H9 (cell line): ENCODE data around the gene CLASP2. TPM values are rescaled to one million over a fixed set of nuclear protein-coding genes. Genes with fewer than 3 reads are reported as not detected.

ENCODE experiments used
- DNase-seq: peaks from one replicate; pipeline ENCODE4 v3.0.0-alpha.2; 2017
- H2AFZ ChIP-seq: one replicate; pipeline ENCODE4 v1.6.1; 2013; ENCODE audit warnings: mild to moderate bottlenecking, low read length, control low read depth, moderate library complexity
- H2AK5ac ChIP-seq: 2 replicates; pipeline ENCODE4 v1.6.1; 2013; ENCODE audit warnings: low read length, control low read depth, mixed read lengths; ENCODE audit not compliant: insufficient read length
- H2BK120ac ChIP-seq: one replicate; pipeline ENCODE4 v1.6.1; 2013; ENCODE audit warnings: low read depth, mild to moderate bottlenecking, low read length, control low read depth, inconsistent platforms; ENCODE audit not compliant: poor library complexity, severe bottlenecking
- H2BK12ac ChIP-seq: 2 replicates; pipeline ENCODE4 v1.6.1; 2013; ENCODE audit warnings: low read length, control low read depth, mixed read lengths, low read depth; ENCODE audit not compliant: insufficient read length
- H2BK15ac ChIP-seq: 2 replicates; pipeline ENCODE4 v1.6.1; 2013; ENCODE audit warnings: low read depth, low read length, control low read depth
- H2BK20ac ChIP-seq: one replicate; pipeline ENCODE4 v1.6.1; 2013; ENCODE audit warnings: low read depth, mild to moderate bottlenecking, low read length, control low read depth, inconsistent platforms; ENCODE audit not compliant: poor library complexity, severe bottlenecking
- H2BK5ac ChIP-seq: 2 replicates; pipeline ENCODE4 v1.6.1; 2013; ENCODE audit warnings: low read length, control low read depth, mixed read lengths; ENCODE audit not compliant: insufficient read length
- H3K14ac ChIP-seq: 2 replicates; pipeline ENCODE4 v1.6.1; 2013; ENCODE audit warnings: low read length, control low read depth; ENCODE audit not compliant: insufficient read depth
- H3K18ac ChIP-seq: 2 replicates; pipeline ENCODE4 v1.6.1; 2013; ENCODE audit warnings: low read depth, mild to moderate bottlenecking, mixed read lengths, low read length, control low read depth; ENCODE audit not compliant: insufficient read length
- H3K23ac ChIP-seq: 2 replicates; pipeline ENCODE4 v1.6.1; 2013; ENCODE audit warnings: low read length, control low read depth, mixed read lengths, low read depth; ENCODE audit not compliant: insufficient read length
- H3K23me2 ChIP-seq: 2 replicates; pipeline ENCODE4 v1.6.1; 2013; ENCODE audit warnings: low read depth, mild to moderate bottlenecking, mixed read lengths, low read length, control low read depth; ENCODE audit not compliant: insufficient read length, poor library complexity, severe bottlenecking
- H3K27ac ChIP-seq: 2 replicates; pipeline ENCODE4 v1.5.1; 2013; ENCODE audit warnings: low read length, control low read depth, mixed read lengths, low read depth; ENCODE audit not compliant: insufficient read length
- H3K27me3 ChIP-seq: 2 replicates; pipeline ENCODE4 v1.6.1; 2013; ENCODE audit warnings: low read length, control low read depth, inconsistent platforms; ENCODE audit not compliant: insufficient read depth
- H3K4ac ChIP-seq: 2 replicates; pipeline ENCODE4 v1.6.1; 2013; ENCODE audit warnings: low read depth, mild to moderate bottlenecking, control low read depth, inconsistent platforms, low read length, moderate library complexity
- H3K4me1 ChIP-seq: 2 replicates; pipeline ENCODE4 v1.6.1; 2013; ENCODE audit warnings: low read length, control low read depth, inconsistent platforms; ENCODE audit not compliant: insufficient read depth
- H3K4me2 ChIP-seq: 2 replicates; pipeline ENCODE4 v1.6.1; 2013; ENCODE audit warnings: low read length, control low read depth, mixed read lengths; ENCODE audit not compliant: insufficient read length, insufficient read depth
- H3K56ac ChIP-seq: 2 replicates; pipeline ENCODE4 v1.6.1; 2013; ENCODE audit warnings: low read depth, mild to moderate bottlenecking, mixed read lengths, low read length, control low read depth; ENCODE audit not compliant: insufficient read length
- H3K79me1 ChIP-seq: 2 replicates; pipeline ENCODE4 v1.6.1; 2013; ENCODE audit warnings: low read depth, mild to moderate bottlenecking, moderate library complexity, low read length, control low read depth, inconsistent platforms; ENCODE audit not compliant: insufficient read depth, poor library complexity, severe bottlenecking
- H3K79me2 ChIP-seq: 2 replicates; pipeline ENCODE4 v1.6.1; 2013; ENCODE audit warnings: low read length, control low read depth, inconsistent platforms; ENCODE audit not compliant: insufficient read depth
- H3K9ac ChIP-seq: 2 replicates; pipeline ENCODE4 v1.6.1; 2013; ENCODE audit warnings: low read length, control low read depth, mixed read lengths; ENCODE audit not compliant: insufficient read length; ENCODE audit errors: extremely low read depth
- H3K9me3 ChIP-seq: one replicate; pipeline ENCODE4 v1.6.1; 2013; ENCODE audit warnings: low read depth, low read length, inconsistent platforms; ENCODE audit not compliant: control insufficient read depth
- H3T11ph ChIP-seq: one replicate; pipeline ENCODE4 v1.6.1; 2013; ENCODE audit warnings: mild to moderate bottlenecking, low read length, control low read depth, inconsistent platforms
- H4K20me1 ChIP-seq: one replicate; pipeline ENCODE4 v1.6.1; 2013; ENCODE audit not compliant: control insufficient read depth, insufficient read length, insufficient read depth
- H4K5ac ChIP-seq: 2 replicates; pipeline ENCODE4 v1.6.1; 2013; ENCODE audit warnings: low read depth, mild to moderate bottlenecking, mixed read lengths, low read length, control low read depth; ENCODE audit not compliant: insufficient read length
- H4K8ac ChIP-seq: replicated peaks from 2 replicates; pipeline ENCODE4 v1.6.1; 2013; ENCODE audit warnings: low read length, control low read depth, mixed read lengths, low read depth; ENCODE audit not compliant: insufficient read length
- H4K91ac ChIP-seq: 2 replicates; pipeline ENCODE4 v1.6.1; 2013; ENCODE audit warnings: low read depth, mild to moderate bottlenecking, moderate library complexity, mixed read lengths, low read length, control low read depth; ENCODE audit not compliant: insufficient read length
- H3K27ac Mint-ChIP-seq, 3 experiments: 2 replicates in 2 of 3; 3 replicates in 1 of 3; pipeline ENCODE4 v1.8.0; 2020 to 2021; ENCODE audit warnings: mixed read lengths in 3 of 3, mild to moderate bottlenecking in 1 of 3, moderate library complexity in 1 of 3
- H3K27me3 Mint-ChIP-seq: 2 replicates; pipeline ENCODE4 v1.8.0; 2021; ENCODE audit warnings: low read depth, mild to moderate bottlenecking, moderate library complexity, mixed read lengths
- H3K36me3 Mint-ChIP-seq, 3 experiments: 2 replicates in 2 of 3; 3 replicates in 1 of 3; pipeline ENCODE4 v1.8.0; 2020 to 2021; ENCODE audit warnings: low read depth in 3 of 3, mixed read lengths in 3 of 3; ENCODE audit not compliant: insufficient read depth in 1 of 3
- H3K4me1 Mint-ChIP-seq, 2 experiments: 2 replicates each; pipeline ENCODE4 v1.8.0; 2020; ENCODE audit warnings: mixed read lengths in 2 of 2
- H3K4me3 Mint-ChIP-seq, 2 experiments: 2 replicates in 1 of 2; 3 replicates in 1 of 2; pipeline ENCODE4 v1.8.0; 2020 to 2021; ENCODE audit warnings: mild to moderate bottlenecking in 2 of 2, mixed read lengths in 2 of 2, moderate library complexity in 1 of 2
- H3K9me3 Mint-ChIP-seq, 2 experiments: 2 replicates in 1 of 2; 3 replicates in 1 of 2; pipeline ENCODE4 v1.8.0; 2020; ENCODE audit warnings: mild to moderate bottlenecking in 2 of 2, mixed read lengths in 2 of 2, moderate library complexity in 1 of 2
- CTCF ChIP-seq: fragments of 200-600 bp; sonication (generic); conservative IDR thresholded peaks from 3 replicates; pipeline ENCODE4 v1.8.0; 2021; ENCODE audit warnings: antibody characterized with exemption, mild to moderate bottlenecking
- WGBS: extraction: QIAGEN DNeasy Blood & Tissue Kit; methylation state at CpG from one replicate; pipeline ENCODE4 v1.1.7; 2013; ENCODE audit warnings: missing lambda C conversion rate, low lambda C conversion rate, mixed read lengths; ENCODE audit not compliant: insufficient read length; ENCODE audit errors: extremely low coverage; 5-methylcytosine and 5-hydroxymethylcytosine counted together
- total RNA-seq: library from RNA; stranded (reverse); gene quantifications from 2 replicates; pipeline ENCODE4 v1.2.1, GENCODE V29; 2021

The CLASP2 gene
- total RNA-seq, 1 experiment from 2014 or later = 60.5 TPM

DNA sequence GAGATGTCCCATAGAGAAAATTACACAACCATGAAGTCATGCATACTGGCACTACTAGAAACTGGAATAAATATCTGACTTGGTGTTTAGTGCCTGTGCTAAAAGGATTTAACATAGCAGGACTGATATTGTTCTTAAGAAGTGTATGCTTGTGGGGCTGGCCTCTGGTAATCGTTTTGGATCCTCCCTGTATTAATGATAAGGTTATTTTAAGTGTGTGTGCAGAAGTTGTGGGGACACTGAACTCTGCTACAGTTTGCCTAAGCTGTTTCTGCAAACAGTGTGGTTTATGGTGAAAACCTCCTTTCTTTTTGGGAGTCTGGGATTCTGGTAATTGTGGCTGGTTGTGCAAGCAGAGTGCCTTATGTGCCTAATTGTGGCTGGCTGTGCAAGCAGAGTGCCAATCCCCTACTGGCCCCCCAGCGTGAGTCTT is 120.8 kb downstream of the CLASP2 start:
- Histone ChIP-seq H2BK5ac (no peak overlapping the region), H3K14ac (no peak overlapping the region), H3K79me2 (no peaks in the 10 kb centered on the region), H3K23ac (no peak overlapping the region), H4K8ac (no peak overlapping the region), H2BK20ac (no peak overlapping the region), H4K91ac (no peak overlapping the region), H2BK15ac (no peak overlapping the region), H3K27me3 (no peaks in the 10 kb centered on the region), H2AFZ (no peak overlapping the region), H3K9ac (no peak overlapping the region), H3K9me3 (no peaks in the 10 kb centered on the region), H2BK12ac (no peak overlapping the region), H3K23me2 (no peaks in the 10 kb centered on the region), H3K79me1 (no peaks in the 10 kb centered on the region), H3T11ph (no peak overlapping the region), H4K20me1 (no peaks in the 10 kb centered on the region), H3K4ac (no peak overlapping the region), H3K4me2 (no peak overlapping the region), H4K5ac (no peak overlapping the region), H3K18ac (no peak overlapping the region), H2AK5ac (no peak overlapping the region), H3K56ac (no peak overlapping the region), H3K27ac (no peak overlapping the region), H2BK120ac (no peak overlapping the region), H3K4me1 (no peaks in the 10 kb centered on the region)
- Mint-ChIP-seq H3K9me3 (no peaks in the 10 kb centered on the region), H3K4me3 (no peak overlapping the region), H3K27ac (peak overlapping the region in 1 of 3 experiments; percentile 75; a peak in 2 of 7 replicates), H3K27me3 (no peaks in the 10 kb centered on the region), H3K4me1 (no peaks in the 10 kb centered on the region), H3K36me3 (peaks cover 17 to 26% (median 24%) of the 10 kb centered on the region in 3 experiments; a peak in 6 of 7 replicates)
- TF ChIP-seq CTCF = no peak
- DNase-seq = no peak
- WGBS = no CpG with 5 or more reads among the region's 2 CpGs
